ENCODE results near the gene CSRNP2. TPM values are rescaled to one million over a fixed set of nuclear protein-coding genes. Genes with fewer than 3 reads are reported as not detected.
"Not testable (repeated sequence)": the region's sequence is repeated elsewhere in the genome, so short reads cannot be mapped to it uniquely, and the experiment has no call there.

The CSRNP2 gene
- total and polyA plus RNA-seq, 2 donors = 15.7 to 22.6 TPM

- no peak for DNase-seq (ENCODE audit: extremely low spot score)
- 96% methylated on average over 3 of the region's 3 CpGs for WGBS
- Histone ChIP-seq H3K36me3 (ENCODE audit: insufficient read depth) (peaks cover 2% of the 10 kb centered on the region), H3K27ac (ENCODE audit: low read depth) (no peak overlapping the region), H3K4me1 (ENCODE audit: insufficient read depth) (no peaks in the 10 kb centered on the region), H3K4me3 (ENCODE audit: low read depth, low read length) (no peak overlapping the region)
Observed at GRCh38 chr12:51087818-51088217, 4.4 kb upstream of the CSRNP2 start.

GRCh38 chr12:51086933-51087332 lies 3.5 kb upstream of the CSRNP2 start:
- DNase-seq (ENCODE audit: extremely low spot score) = no peak
- no peaks in the 10 kb centered on the region for H3K4me1 ChIP-seq (ENCODE audit: insufficient read depth)
- no peak overlapping the region for H3K27ac ChIP-seq (ENCODE audit: low read depth)
- 89% methylated on average over 10 of the region's 10 CpGs for WGBS
- H3K4me3 ChIP-seq (ENCODE audit: low read depth, low read length) = no peak overlapping the region
- peaks cover 2% of the 10 kb centered on the region for H3K36me3 ChIP-seq (ENCODE audit: insufficient read depth)

DNA sequence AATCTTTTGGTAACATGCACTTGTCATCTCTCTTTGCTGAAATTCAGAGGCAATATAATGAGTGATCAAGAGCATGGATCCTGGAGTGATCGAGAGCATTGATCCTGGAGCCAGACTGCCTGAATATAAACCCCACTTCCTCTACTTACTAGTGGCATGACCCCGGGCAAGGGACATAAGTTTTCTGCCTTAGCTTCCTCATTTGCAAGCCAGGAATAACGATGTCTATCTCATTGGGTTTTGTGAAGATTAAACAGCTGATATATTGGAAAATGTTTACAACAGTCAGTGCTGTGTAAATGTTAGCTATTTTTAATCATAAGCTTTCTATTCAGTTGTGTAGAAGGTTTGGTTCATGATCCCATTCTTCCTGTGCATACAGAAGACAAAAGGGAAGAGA lies 2.4 kb upstream of the CSRNP2 start:
- peaks cover 2% of the 10 kb centered on the region for H3K36me3 ChIP-seq (ENCODE audit: insufficient read depth)
- WGBS = 68% methylated on average over 3 of the region's 3 CpGs
- H3K27ac ChIP-seq (ENCODE audit: low read depth) = no peak overlapping the region
- H3K4me1 ChIP-seq (ENCODE audit: insufficient read depth) = no peaks in the 10 kb centered on the region
- H3K4me3 ChIP-seq (ENCODE audit: low read depth, low read length) = no peak overlapping the region
- DNase-seq (ENCODE audit: extremely low spot score) = no peak

- peak overlapping the region; percentile 80 for H3K27ac ChIP-seq (ENCODE audit: low read depth)
- peaks cover 2% of the 10 kb centered on the region for H3K36me3 ChIP-seq (ENCODE audit: insufficient read depth)
- peak; percentile 8 for DNase-seq (ENCODE audit: extremely low spot score)
- H3K4me3 ChIP-seq (ENCODE audit: low read depth, low read length) = peak overlapping the region; percentile 95
- no peaks in the 10 kb centered on the region for H3K4me1 ChIP-seq (ENCODE audit: insufficient read depth)
- 1% methylated on average over 18 of the region's 18 CpGs for WGBS
Observed at GRCh38 chr12:51082561-51083125, 753 bp downstream of the CSRNP2 start.

- 76% methylated on average over 1 of the region's 1 CpG for WGBS
- Histone ChIP-seq H3K27ac (ENCODE audit: low read depth) (no peak overlapping the region), H3K4me1 (ENCODE audit: insufficient read depth) (no peaks in the 10 kb centered on the region), H3K4me3 (ENCODE audit: low read depth, low read length) (no peak overlapping the region), H3K36me3 (ENCODE audit: insufficient read depth) (no peaks in the 10 kb centered on the region)
- DNase-seq (ENCODE audit: extremely low spot score) = no peak
Observed at GRCh38 chr12:51081421-51081820, 2.0 kb downstream of the CSRNP2 start.

- H3K4me1 ChIP-seq (ENCODE audit: insufficient read depth) = no peaks in the 10 kb centered on the region
- H3K36me3 ChIP-seq (ENCODE audit: insufficient read depth) = no peaks in the 10 kb centered on the region
- H3K4me3 ChIP-seq (ENCODE audit: low read depth, low read length) = no peak overlapping the region
- H3K27ac ChIP-seq (ENCODE audit: low read depth) = no peak overlapping the region
- DNase-seq (ENCODE audit: extremely low spot score) = no peak
- WGBS = 55% methylated on average over 4 of the region's 4 CpGs
Observed at GRCh38 chr12:51080136-51080535, 3.3 kb downstream of the CSRNP2 start.

- H3K4me1 ChIP-seq (ENCODE audit: insufficient read depth); H3K36me3 ChIP-seq (ENCODE audit: insufficient read depth); H3K27ac ChIP-seq (ENCODE audit: low read depth); DNase-seq (ENCODE audit: extremely low spot score); H3K4me3 ChIP-seq (ENCODE audit: low read depth, low read length): not testable (repeated sequence)
- 93% methylated on average over 6 of the region's 6 CpGs for WGBS
Observed at GRCh38 chr12:51078866-51079265, 4.5 kb downstream of the CSRNP2 start.

- not testable (repeated sequence) for H3K27ac ChIP-seq (ENCODE audit: low read depth); DNase-seq (ENCODE audit: extremely low spot score); H3K4me1 ChIP-seq (ENCODE audit: insufficient read depth); H3K4me3 ChIP-seq (ENCODE audit: low read depth, low read length); H3K36me3 ChIP-seq (ENCODE audit: insufficient read depth)
- WGBS = 74% methylated on average over 5 of the region's 5 CpGs
Observed at GRCh38 chr12:51078346-51078745, 5.0 kb downstream of the CSRNP2 start.

DNA sequence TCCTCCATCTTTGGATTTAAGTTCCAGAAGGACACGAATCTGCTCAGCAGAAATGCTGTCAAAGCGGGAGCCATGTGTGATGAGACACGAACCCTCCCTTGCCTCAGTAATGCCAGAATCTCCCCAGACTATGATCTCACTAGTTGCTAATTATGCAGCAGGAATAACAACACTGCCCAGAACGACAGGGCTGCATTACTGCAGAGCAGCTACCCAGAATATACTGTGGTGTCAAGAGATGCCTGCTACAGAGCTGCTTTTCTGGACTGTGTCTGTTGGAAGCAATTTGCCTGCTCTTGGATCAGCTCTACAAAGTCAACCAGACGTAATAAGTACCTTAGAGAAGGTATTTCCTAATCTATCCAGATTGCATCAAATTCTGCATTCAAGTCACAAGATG lies 5.5 kb downstream of the CSRNP2 start:
- WGBS = 45% methylated on average over 5 of the region's 5 CpGs
- no peaks in the 10 kb centered on the region for H3K4me1 ChIP-seq (ENCODE audit: insufficient read depth)
- H3K36me3 ChIP-seq (ENCODE audit: insufficient read depth) = no peaks in the 10 kb centered on the region
- H3K4me3 ChIP-seq (ENCODE audit: low read depth, low read length) = no peak overlapping the region
- DNase-seq (ENCODE audit: extremely low spot score) = no peak
- no peak overlapping the region for H3K27ac ChIP-seq (ENCODE audit: low read depth)

DNA sequence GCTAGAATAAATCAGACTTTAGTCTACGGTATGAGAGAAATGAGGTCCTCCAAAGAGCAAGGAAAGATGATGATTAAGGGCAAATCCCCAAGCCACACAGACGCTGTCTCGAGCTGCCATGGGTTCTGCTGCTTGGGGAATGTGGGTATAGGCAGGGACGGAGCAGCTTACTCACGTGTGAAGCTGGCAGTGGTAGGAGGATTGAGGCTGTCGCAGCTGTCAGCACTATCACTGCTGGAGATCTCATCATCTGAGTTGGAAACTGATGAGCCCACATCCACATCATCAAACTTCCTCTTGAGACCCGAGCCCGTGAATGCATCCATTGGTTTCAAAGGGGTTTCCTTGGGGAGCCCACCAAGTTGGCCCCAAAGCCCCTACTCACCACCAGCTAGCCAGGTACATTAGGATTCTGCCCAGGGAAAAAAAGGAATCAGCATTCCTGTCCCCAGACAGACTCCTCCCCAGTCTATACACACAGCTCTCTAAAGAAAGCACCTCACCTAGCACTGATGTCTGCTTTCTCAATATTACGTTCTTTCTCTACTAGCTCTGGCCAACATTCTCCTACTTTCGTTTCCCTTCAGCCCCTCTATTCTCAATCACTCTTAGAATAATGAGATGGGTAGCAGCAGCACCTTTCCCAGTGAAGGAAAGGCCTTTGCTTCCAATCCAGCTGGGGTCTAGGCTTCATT lies 7.0 kb downstream of the CSRNP2 start:
- 85% methylated on average over 10 of the region's 10 CpGs for WGBS
- Histone ChIP-seq H3K4me1 (ENCODE audit: insufficient read depth) (no peaks in the 10 kb centered on the region), H3K4me3 (ENCODE audit: low read depth, low read length) (no peak overlapping the region), H3K36me3 (ENCODE audit: insufficient read depth) (peaks cover 4% of the 10 kb centered on the region), H3K27ac (ENCODE audit: low read depth) (no peak overlapping the region)
- DNase-seq (ENCODE audit: extremely low spot score) = no peak

- 90% methylated on average over 5 of the region's 5 CpGs for WGBS
- no peak overlapping the region for H3K27ac ChIP-seq (ENCODE audit: low read depth)
- H3K4me1 ChIP-seq (ENCODE audit: insufficient read depth) = no peaks in the 10 kb centered on the region
- DNase-seq (ENCODE audit: extremely low spot score) = no peak
- H3K36me3 ChIP-seq (ENCODE audit: insufficient read depth) = peaks cover 4% of the 10 kb centered on the region
- H3K4me3 ChIP-seq (ENCODE audit: low read depth, low read length) = no peak overlapping the region
Observed at GRCh38 chr12:51075390-51075789, 8.0 kb downstream of the CSRNP2 start.

DNA sequence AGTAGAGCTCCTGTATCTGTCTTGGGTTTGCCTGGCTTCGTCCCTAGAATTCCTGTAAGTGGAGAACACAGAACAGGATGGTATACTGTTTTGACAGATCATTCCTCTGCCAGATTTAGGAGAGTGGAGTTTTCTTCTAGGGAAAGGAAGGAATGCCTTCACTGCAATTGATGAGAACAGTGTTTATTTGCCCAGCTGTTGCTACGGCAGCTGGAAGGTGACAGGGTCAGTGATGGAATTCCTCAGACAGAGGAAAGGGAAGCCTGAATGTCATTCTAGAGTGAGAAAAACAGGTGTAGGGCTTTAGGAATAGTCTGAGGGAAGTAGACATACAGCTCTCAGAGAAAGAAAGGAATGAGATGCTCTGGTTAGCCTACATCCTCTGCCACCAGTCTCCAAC lies 11.7 kb downstream of the CSRNP2 start:
- no peak for DNase-seq (ENCODE audit: extremely low spot score)
- Histone ChIP-seq H3K36me3 (ENCODE audit: insufficient read depth) (peaks cover 4% of the 10 kb centered on the region), H3K27ac (ENCODE audit: low read depth) (no peak overlapping the region), H3K4me1 (ENCODE audit: insufficient read depth) (no peaks in the 10 kb centered on the region), H3K4me3 (ENCODE audit: low read depth, low read length) (no peak overlapping the region)
- WGBS = 77% methylated on average over 2 of the region's 2 CpGs

GRCh38 chr12:51070004-51070403 lies 13.4 kb downstream of the CSRNP2 start:
- Histone ChIP-seq H3K4me3 (ENCODE audit: low read depth, low read length) (no peak overlapping the region), H3K4me1 (ENCODE audit: insufficient read depth) (no peaks in the 10 kb centered on the region), H3K27ac (ENCODE audit: low read depth) (no peak overlapping the region), H3K36me3 (ENCODE audit: insufficient read depth) (peaks cover 4% of the 10 kb centered on the region)
- DNase-seq (ENCODE audit: extremely low spot score) = no peak
- WGBS = 86% methylated on average over 3 of the region's 3 CpGs

GRCh38 chr12:51067771-51068170 lies 15.6 kb downstream of the CSRNP2 start:
- H3K36me3 ChIP-seq (ENCODE audit: insufficient read depth) = peaks cover 3% of the 10 kb centered on the region
- 79% methylated on average over 7 of the region's 7 CpGs for WGBS
- no peak for DNase-seq (ENCODE audit: extremely low spot score)

More at GRCh38 chr12:51067771-51068170, 15.6 kb downstream of the CSRNP2 start:
- no peak overlapping the region for H3K27ac ChIP-seq (ENCODE audit: low read depth)
- no peaks in the 10 kb centered on the region for H3K4me1 ChIP-seq (ENCODE audit: insufficient read depth)
- H3K4me3 ChIP-seq (ENCODE audit: low read depth, low read length) = no peak overlapping the region

Measured in urinary bladder (tissue), 4 donors.